HPDE6-E6E7 (cell line): ENCODE data around the gene LRRC73.
"Not testable (repeated sequence)": the region's sequence is repeated elsewhere in the genome, so short reads cannot be mapped to it uniquely, and the experiment has no call there.

ENCODE experiments used
- DNase-seq: peaks from one replicate; pipeline ENCODE4 v3.0.0; 2011; ENCODE audit warnings: missing footprints; ENCODE audit errors: extremely low spot score

Gene LRRC73, protein sequence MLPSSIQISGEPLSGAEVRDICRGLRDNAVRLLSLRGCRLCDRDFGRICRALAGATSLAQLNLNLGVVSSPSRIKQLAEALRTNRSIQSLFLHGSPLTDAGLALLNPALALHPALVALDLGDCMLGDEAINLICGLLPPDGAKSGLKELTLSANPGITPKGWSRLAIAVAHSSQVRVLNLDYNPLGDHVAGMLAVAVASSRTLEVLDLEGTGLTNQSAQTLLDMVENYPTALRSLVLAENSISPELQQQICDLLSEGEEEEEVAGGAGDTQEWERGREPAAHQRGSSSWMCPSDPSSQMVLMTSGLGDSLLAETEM

DNA sequence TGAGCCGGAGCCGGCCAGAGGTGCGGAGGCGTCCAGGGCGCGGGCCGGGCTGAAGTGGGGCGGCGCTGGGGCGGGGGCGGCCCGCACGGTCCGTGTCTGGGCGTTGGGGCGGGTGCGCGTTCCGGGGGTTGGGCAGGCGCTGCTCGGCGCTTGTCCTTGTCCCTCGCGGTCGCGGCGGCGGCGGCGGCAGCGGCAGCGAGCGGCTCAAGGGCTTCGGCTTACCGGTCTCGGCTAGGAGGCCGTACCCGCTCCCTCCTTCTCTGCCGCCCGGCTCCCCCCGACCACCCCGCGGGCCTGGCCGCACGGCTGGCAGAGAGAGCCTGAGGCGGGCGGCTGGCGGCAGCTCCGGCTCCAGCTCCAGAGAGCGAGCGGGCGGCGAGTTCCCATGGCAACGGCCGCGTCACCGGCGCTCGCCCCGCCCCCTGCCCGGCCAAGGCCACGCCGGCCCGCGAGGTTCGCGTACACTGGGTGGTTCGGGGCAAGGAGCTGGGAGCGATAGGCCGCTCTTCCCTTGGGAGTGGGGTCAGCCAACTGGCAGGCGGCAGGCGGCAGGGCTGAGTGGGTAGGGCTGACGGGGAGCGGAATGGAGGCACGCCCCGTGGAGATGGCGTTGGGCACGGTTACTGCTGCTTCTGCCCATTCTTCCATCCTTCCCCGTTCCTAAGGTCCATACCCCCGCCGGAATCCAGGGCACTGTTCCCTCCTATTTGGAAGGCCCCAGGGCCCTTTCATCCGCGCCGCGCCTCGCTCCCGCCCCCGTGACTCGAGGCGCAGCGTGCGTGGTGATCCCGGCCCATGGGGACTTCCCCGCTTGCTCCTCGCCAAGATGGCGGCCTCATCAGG, at the start of gene LRRC73:
LRRC73 (minus strand) TSS at position 363 of the 843 bp plus-strand sequence. CDS start 561 bp downstream, outside the sequence.
- peak; percentile 71 for DNase-seq

DNA sequence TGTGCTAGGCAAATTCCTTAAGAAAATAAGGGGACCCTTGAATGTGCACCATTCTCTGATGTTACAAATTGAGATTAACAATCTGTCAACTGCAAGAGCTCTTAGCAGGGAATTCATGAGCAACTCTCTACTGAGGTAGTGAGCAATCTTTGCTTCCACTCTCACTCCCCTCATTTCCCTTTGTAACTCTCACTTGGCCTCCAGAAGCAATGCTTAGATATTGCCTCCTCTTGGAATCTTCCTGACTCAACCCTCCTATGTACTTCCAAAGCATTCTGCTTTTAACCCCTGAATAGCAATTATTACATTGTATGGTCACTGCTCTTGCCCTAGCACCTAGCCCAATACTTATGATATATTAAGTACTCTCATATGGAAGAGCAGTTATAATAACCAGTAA, 49.2 kb upstream of the LRRC73 start:
- no peak for DNase-seq

DNA sequence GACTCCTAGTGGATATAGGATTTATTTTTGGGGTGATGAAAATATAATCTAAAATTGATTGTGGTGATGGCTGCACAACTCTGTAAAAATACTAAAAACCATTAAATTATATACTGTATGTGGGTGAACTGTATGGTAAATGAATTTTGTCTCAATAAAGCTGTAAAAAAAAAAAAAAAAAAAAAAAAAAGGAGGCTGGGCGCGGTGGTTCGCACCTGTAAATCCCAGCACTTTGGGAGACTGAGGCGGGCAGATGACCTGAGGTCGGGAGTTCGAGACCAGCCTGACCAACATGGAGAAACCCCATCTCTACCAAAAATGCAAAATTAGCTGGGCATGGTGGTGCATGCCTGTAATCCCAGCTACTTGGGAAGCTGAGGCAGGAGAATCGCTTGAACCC, 47.5 kb upstream of the LRRC73 start:
- not testable (repeated sequence) for DNase-seq

DNA sequence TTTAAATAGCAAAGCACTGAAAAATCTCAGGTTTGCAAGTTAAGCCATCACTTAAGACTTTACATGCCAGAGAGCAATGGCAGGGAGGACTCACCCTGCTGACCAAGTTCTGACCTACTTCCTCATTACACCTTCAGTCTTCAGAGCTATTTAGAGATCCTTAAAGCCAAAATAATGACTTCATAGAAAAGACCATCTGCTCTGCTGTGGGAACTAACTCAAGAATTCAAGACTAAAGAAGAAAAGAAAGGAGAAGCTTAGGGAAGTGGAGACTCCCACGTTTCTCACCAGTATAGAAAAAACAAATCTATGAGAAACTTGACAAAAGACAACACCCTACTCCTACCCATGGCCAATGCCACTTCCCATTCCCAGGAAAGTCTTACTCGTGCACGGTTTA, 37.1 kb upstream of the LRRC73 start:
- no peak for DNase-seq

DNA sequence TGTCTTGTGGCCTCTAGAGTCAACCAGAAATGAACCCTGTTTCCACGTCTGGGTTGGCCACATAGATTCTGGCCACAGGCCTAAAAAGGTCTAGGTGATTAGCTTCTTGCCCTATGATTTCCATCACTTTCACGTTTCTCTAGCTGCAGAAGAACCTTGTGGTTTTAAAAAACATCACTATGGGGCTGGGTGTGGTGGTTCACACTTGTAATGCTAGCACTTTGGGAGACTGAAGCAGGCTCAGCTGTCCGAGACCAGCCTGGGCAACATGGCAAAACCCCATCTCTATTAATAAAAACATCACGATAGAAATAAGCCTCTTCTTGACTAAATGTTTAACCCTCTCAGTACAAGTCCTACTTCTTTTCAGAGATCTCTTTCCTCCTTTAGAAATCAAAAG, 34.3 kb upstream of the LRRC73 start:
- no peak for DNase-seq

DNA sequence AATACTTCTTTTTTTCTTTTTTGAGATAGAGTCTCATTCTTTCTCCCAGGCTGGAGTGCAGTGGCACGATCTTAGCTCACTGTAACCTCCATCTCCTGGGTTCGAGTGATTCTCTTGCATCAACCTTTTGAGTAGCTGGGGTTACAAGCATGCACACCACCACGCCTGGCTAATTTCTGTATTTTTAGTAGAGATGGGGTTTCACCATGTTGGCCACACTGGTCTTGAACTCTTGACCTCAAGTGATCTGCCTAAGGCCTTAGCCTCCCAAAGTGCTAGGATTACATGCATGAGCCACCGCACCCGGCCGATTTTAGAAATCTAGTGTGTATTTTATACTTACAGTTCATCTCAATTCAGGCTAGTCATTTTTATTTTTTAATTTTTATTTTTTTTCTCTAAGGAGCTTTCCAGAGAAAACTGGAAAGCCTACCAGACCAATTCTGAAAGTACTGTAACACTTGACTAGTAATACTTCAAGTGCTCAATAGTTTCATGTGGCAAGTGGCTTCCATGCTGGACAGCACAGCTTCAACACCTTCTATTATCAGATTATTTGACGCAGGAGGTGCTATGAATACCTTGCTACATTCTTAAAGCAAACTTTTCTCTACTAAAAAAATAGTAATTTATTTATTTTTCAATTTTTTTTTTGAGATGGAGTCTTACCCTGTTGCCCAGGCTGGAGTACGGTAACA, 31.8 kb upstream of the LRRC73 start:
- DNase-seq: no peak

DNA sequence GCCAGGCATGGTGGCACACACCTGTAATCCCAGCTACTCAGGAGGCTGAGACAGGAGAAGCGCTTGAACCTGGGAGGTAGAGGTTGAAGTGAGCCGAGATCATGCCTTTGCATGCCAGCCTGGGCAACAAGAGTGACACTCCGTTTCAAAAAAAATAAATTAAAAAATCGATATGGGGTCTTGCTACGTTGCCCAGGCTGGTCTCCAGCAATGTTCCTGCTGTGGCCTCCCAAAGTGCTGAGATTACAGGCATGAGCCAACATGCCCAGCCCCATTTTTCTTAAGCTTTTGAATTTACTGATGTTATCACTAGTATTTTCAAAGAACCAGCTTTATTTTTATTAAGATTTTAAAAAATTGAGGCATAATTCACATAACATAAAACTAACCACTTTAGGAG, 30.4 kb upstream of the LRRC73 start:
- DNase-seq: no peak

DNA sequence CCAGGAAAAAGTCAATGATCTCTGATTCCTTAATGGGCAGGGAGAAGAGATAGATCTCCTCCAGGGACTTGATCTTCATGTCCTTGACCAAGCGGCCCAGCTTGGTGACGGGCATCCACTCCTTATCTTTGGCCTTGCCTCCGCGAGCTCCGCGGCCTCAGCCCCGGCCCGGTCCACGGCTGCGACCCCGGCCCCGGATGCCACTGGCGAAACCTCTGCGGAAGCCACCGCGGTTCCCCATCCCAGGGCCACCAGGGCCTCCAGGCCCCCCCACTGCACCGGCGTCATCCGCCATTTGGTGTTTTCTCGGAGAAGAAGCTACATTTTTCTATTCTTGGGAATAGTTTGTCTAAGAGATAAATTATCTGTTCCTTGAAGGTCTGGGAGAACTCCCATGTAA, 29.3 kb upstream of the LRRC73 start:
- not testable (repeated sequence) for DNase-seq

DNA sequence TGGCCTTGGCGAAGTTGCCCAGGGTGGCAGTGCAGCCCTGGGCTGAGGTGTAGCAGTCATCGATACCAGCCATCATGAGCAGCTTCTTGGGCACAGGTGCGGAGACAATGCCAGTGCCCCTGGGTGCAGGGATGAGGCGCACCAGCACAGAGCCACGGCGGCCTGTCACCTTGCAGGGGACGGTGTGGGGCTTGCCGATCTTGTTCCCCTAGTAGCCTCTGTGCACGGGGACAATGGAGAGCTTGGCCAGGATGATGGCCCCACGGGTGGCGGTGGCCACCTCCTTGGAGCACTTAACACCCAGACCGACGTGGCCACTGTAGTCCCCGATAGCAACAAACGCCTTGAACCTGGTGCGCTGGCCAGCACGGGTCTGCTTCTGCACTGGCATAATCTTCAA, 28.8 kb upstream of the LRRC73 start:
- not testable (repeated sequence) for DNase-seq

DNA sequence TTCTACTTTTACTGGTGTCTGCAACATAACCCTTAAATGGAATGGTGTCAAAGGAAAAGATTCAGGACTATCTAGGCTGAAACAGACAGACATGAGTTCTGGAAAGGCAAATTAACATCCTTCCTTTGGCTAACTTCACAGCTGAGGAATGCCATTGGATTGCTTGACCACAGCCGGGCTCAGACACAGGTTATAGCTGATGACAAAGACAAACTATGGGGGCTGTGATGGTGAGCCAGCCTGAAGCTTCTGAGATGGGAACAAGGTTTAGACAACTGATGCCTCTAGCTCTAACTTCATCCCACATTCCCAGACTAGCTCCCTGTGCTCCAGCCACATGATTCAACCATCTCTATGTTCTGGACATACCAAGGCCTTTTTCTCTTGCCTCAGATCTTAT, 22.1 kb upstream of the LRRC73 start:
- DNase-seq: no peak

DNA sequence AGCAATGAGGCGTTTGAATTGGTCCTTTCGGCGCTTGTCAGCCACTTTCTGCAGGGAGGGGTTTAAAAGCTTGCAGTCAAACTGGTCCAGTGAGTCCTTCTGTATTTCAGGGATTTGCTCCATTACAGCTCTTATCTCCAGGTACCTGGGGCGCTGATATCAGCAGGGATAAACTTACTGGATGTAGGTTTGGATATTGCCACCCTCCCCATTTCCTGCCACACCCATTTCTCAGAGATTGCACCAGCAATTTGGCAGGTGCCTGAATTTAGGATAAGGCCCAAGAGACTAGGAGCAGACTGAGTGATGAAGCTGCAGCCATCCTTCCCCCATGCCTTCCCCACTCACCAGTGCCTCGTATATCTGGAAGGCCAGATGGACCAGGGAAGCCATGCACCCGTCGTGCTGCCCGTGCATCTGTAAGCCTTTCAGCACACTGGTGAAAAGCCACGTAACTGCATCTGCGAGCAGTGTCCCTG, 14.4 kb upstream of the LRRC73 start:
- no peak for DNase-seq

DNA sequence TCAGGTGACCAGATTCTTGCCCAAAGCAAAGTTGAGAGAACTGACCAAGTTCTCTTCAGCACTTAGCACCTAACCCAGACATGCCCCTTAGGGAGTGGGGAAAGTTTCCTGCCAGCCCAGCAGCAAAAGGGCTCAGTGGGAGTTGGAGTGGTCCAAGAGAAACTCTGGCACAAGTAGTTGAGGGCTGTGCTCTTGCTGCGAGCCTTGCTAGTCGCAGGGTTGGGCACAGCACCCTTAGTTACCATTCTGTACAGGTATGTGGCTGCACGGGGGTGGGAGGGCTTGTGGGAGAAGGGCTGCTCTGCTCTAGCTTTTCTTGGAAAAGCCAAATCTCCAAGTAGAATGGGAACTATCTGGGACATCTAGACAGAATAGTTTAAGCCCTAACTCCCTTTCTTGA, 13.1 kb upstream of the LRRC73 start:
- no peak for DNase-seq

DNA sequence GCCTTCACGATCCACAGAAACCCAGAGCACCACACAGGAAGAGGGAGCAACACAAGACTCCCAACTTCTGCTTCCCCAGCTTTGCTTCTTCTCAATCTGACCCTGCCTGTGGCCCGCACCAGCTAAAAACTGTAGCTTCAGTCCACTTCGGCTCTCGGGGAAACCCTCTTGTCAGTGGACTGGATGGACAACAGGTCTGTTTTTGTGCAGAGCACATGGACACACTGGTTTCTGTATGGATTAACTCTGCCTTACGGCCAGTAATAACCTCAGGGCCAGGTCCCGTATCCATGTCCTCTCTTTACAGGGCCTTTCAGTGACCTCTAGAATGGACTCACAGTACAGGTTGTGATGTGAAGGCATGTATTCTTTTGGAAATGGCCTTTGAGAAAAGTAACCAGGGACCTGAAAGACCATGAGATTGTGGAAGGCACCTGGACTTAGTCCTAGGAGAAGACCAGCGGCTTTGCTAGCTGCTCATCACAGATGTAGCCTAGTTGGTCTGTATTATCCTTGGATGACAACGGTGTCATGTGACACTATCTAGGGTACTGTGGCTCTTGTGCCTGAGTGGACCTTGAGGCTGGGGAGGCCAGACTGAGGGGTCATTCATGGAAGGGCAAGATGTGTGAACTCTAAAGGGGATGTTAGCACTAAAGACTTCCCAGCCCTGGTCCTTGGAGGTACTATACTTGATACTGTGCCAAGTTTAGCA, 12.6 kb upstream of the LRRC73 start:
- no peak for DNase-seq

DNA sequence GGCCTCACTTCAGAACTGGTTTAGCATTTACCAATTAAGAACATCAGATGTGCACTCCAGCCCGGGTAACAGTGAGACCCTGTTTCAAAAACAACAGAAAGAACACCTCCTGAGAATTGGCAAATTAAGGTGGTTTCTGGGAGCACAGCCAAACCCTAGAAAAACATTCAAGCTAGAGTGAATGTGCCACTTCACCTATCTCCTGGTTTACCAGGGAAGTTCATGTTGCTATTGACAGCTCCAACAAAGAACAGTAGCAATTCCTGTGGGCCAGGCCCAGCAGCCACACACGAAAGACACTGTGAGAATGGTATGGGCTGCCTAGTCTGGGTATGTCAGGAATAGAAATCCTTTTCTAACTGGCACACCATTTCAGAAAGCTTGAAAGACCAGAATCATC, 11.7 kb upstream of the LRRC73 start:
- DNase-seq: no peak

DNA sequence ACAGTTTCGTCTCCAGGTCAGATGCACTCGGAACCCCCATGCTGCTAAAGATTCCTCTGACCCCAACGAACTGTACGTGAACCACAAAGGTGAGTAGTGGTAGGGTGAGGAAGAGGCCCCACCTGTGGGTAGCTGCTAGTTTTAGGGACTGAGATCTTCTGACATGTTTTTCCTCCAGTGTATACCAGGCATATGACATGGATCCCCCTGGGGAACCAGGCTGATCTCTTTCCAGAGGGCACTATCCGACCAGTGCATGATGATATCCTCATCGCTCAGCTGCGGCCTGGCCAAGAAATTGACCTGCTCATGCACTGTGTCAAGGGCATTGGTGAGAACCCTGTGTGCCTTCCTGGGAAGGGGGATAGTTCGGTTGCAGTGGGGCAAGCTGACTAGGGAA, 10.0 kb upstream of the LRRC73 start:
- DNase-seq: no peak

DNA sequence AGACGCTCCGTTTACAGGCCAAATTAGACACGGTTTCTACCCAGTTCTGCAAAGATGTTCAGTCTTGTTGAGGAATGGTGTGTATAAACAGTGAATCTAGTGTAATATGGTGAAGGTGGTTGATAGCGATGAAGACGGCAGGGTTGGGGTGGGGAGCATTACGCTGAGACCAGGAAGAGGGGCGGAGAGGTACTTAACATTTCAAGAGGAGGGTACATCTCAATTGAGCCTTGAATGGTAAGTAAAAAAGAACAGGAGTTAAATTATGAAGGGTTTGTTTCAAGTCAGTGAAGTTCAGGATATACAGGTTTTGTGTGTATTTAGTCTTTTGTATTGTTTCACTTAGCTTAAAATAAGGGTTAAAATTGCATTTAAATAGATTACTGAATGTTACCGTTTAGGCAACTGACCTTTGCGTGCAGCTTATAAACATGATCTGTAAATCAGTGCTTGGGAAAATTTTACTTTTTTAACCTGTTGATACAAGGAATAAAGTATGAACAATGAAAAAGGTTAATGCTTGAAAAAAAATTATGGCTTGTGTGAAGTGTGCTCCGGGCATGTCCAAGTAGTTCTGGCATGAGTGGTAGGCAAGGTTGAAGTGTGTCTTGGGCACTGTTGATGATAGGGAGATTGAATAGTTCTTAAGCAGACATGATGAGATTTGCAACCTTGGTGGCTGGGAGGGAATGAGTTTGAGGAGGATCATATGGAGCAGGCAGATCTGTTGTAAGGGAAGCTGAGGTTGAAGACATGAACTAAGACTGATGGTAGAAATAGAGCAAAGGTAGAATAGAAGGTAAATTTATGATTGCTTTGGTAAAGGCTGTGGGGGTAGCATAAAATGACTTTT, 7.6 kb upstream of the LRRC73 start:
- DNase-seq: no peak

DNA sequence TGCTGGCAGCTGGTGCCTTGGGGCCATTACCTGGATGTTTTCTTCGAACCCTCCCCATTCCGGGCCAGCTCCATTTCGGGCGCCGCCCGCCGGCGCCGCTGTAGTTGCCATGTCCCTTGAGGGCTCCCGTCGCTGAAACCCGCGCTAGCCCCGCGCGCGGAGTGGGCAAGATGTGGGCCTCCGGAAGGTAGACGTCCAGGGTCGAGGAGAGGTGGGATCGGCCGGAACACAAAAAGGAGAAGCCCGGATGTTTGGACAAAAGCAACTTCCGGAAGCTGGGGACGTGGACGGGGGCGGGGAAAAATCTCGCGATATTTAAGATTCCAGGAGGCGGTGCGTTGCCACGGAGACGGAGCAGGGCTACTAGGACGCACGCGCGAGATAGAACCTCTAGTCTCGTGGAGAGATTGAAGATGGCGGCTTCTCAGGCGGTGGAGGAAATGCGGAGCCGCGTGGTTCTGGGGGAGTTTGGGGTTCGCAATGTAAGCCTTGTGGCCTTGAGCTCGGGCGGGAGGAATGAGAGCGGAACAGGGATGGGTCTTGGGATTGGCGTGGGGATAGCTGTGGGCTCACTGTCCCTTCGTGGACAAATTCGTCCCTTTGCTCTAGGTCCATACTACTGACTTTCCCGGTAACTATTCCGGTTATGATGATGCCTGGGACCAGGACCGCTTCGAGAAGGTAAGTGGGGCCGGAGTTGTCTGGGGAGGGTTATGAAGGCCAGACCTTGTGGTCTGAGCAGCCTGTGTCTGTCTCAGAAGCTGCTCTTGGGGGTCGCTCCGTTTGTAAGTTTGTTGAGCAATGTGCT, 6.8 kb upstream of the LRRC73 start, which contains the start of the genes POLR1C and YIPF3:
POLR1C (plus strand) TSS at position 393 of the 808 bp plus-strand sequence; CDS start at position 414, 21 bp downstream.
YIPF3 (minus strand) TSS at position 230 of the 808 bp plus-strand sequence; CDS start at position 111, 119 bp downstream.
- DNase-seq: peak; percentile 96

DNA sequence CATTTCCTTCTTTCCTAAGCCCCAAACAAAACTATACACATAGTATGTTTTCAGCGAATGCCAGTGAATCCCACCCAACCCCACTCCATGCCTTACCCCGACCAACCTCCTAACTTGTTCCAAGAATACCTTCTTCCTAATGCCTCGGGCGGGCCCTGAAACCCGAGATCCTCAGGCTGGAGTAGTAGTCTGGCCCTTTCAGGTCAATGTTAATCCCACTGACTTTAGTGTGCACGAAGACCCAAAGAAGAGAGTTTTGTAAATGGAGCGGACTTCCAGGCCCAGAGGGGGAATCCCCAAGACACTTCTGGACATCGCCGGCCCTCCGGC, 6.2 kb upstream of the LRRC73 start:
- DNase-seq: peak; percentile 31

DNA sequence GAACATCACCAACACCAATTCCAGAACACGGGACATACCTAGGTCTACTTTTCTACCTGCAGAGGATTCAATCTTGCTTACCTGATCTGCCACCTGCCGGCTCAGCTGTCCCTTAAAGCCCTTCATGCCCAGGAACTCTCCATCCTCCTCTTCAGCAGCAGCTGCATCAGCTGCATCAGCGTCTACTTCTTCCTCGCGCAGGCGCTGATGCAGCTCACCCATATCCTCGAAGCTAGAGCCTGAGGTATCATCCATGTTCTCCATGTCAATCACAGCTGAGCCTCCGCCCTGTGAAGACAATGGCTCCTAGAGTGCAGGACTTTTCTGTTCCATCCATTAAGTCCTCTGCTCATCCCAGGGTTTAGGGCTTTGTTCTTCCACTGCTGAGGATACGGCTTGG, 5.7 kb upstream of the LRRC73 start:
- DNase-seq: no peak
